ENCODE results near the gene CNKSR3.

CNKSR3 gene

GRCh38 chr6:154447954-154448353 lies 62.5 kb downstream of the CNKSR3 start:
- Histone ChIP-seq H3K4me1 (ENCODE audit: control insufficient read depth, insufficient read depth, low read length) (no peaks in the 10 kb centered on the region; the same call in 1 of the 2 replicates), H3K9me3 (ENCODE audit: control insufficient read depth, insufficient read depth, low read depth, low read length) (no peaks in the 10 kb centered on the region), H3K27me3 (ENCODE audit: control insufficient read depth, insufficient read depth, low read length) (no peaks in the 10 kb centered on the region), H3K4me3 (ENCODE audit: low read depth, low read length) (no peak overlapping the region), H3K36me3 (ENCODE audit: control insufficient read depth, insufficient read depth, low read length) (0 out of 2 replicates have a peak, but pooled peaks cover 3% of the 10 kb centered on the region), H3K9ac (ENCODE audit: low read length) (no peak overlapping the region), H3K27ac (ENCODE audit: low read depth, low read length) (no peak overlapping the region)

- no peak overlapping the region for H3K27ac ChIP-seq (ENCODE audit: low read depth, low read length)
- no peaks in the 10 kb centered on the region for H3K27me3 ChIP-seq (ENCODE audit: control insufficient read depth, insufficient read depth, low read length)
- H3K4me1 ChIP-seq (ENCODE audit: control insufficient read depth, insufficient read depth, low read length) = no peaks in the 10 kb centered on the region; the same call in 1 of the 2 replicates
- H3K9me3 ChIP-seq (ENCODE audit: control insufficient read depth, insufficient read depth, low read depth, low read length) = no peaks in the 10 kb centered on the region
- H3K36me3 ChIP-seq (ENCODE audit: control insufficient read depth, insufficient read depth, low read length) = 0 out of 2 replicates have a peak, but pooled peaks cover 4% of the 10 kb centered on the region
- H3K9ac ChIP-seq (ENCODE audit: low read length) = no peak overlapping the region
- H3K4me3 ChIP-seq (ENCODE audit: low read depth, low read length) = no peak overlapping the region
Measured at GRCh38 chr6:154446984-154447383, 63.5 kb downstream of the CNKSR3 start.

GRCh38 chr6:154445417-154445816 lies 65.1 kb downstream of the CNKSR3 start:
- Histone ChIP-seq H3K27ac (ENCODE audit: low read depth, low read length) (no peak overlapping the region), H3K4me3 (ENCODE audit: low read depth, low read length) (no peak overlapping the region)

GRCh38 chr6:154441995-154442310 lies 68.5 kb downstream of the CNKSR3 start:
- Histone ChIP-seq H3K4me3 (ENCODE audit: low read depth, low read length) (no peak overlapping the region), H3K36me3 (ENCODE audit: control insufficient read depth, insufficient read depth, low read length) (peaks cover 6% of the 10 kb centered on the region; the same call in 1 of the 2 replicates), H3K27ac (ENCODE audit: low read depth, low read length) (no peak overlapping the region), H3K4me1 (ENCODE audit: control insufficient read depth, insufficient read depth, low read length) (no peaks in the 10 kb centered on the region), H3K9ac (ENCODE audit: low read length) (no peak overlapping the region), H3K9me3 (ENCODE audit: control insufficient read depth, insufficient read depth, low read depth, low read length) (no peaks in the 10 kb centered on the region), H3K27me3 (ENCODE audit: control insufficient read depth, insufficient read depth, low read length) (no peaks in the 10 kb centered on the region)

More at GRCh38 chr6:154445417-154445816, 65.1 kb downstream of the CNKSR3 start:
- peaks cover 8% of the 10 kb centered on the region; the same call in 1 of the 2 replicates for H3K36me3 ChIP-seq (ENCODE audit: control insufficient read depth, insufficient read depth, low read length)
- no peaks in the 10 kb centered on the region for H3K9me3 ChIP-seq (ENCODE audit: control insufficient read depth, insufficient read depth, low read depth, low read length)
- H3K4me1 ChIP-seq (ENCODE audit: control insufficient read depth, insufficient read depth, low read length) = no peaks in the 10 kb centered on the region; the same call in 1 of the 2 replicates
- no peak overlapping the region for H3K9ac ChIP-seq (ENCODE audit: low read length)
- H3K27me3 ChIP-seq (ENCODE audit: control insufficient read depth, insufficient read depth, low read length) = no peaks in the 10 kb centered on the region

- no peaks in the 10 kb centered on the region for H3K4me1 ChIP-seq (ENCODE audit: control insufficient read depth, insufficient read depth, low read length)
- no peak overlapping the region for H3K27ac ChIP-seq (ENCODE audit: low read depth, low read length)
- H3K4me3 ChIP-seq (ENCODE audit: low read depth, low read length) = no peak overlapping the region
- no peaks in the 10 kb centered on the region for H3K27me3 ChIP-seq (ENCODE audit: control insufficient read depth, insufficient read depth, low read length)
- no peaks in the 10 kb centered on the region for H3K9me3 ChIP-seq (ENCODE audit: control insufficient read depth, insufficient read depth, low read depth, low read length)
- peaks cover 6% of the 10 kb centered on the region; the same call in 1 of the 2 replicates for H3K36me3 ChIP-seq (ENCODE audit: control insufficient read depth, insufficient read depth, low read length)
- no peak overlapping the region for H3K9ac ChIP-seq (ENCODE audit: low read length)
Measured at GRCh38 chr6:154440422-154441043, 70.0 kb downstream of the CNKSR3 start.

GRCh38 chr6:154440022-154440421 lies 70.5 kb downstream of the CNKSR3 start:
- Histone ChIP-seq H3K9ac (ENCODE audit: low read length) (no peak overlapping the region), H3K4me1 (ENCODE audit: control insufficient read depth, insufficient read depth, low read length) (no peaks in the 10 kb centered on the region), H3K27me3 (ENCODE audit: control insufficient read depth, insufficient read depth, low read length) (no peaks in the 10 kb centered on the region), H3K9me3 (ENCODE audit: control insufficient read depth, insufficient read depth, low read depth, low read length) (no peaks in the 10 kb centered on the region), H3K27ac (ENCODE audit: low read depth, low read length) (no peak overlapping the region), H3K36me3 (ENCODE audit: control insufficient read depth, insufficient read depth, low read length) (peaks cover 6% of the 10 kb centered on the region; the same call in 1 of the 2 replicates), H3K4me3 (ENCODE audit: low read depth, low read length) (no peak overlapping the region)

GRCh38 chr6:154438882-154439415 lies 71.5 kb downstream of the CNKSR3 start:
- Histone ChIP-seq H3K9ac (ENCODE audit: low read length) (no peak overlapping the region), H3K36me3 (ENCODE audit: control insufficient read depth, insufficient read depth, low read length) (peaks cover 6% of the 10 kb centered on the region; the same call in 1 of the 2 replicates), H3K9me3 (ENCODE audit: control insufficient read depth, insufficient read depth, low read depth, low read length) (no peaks in the 10 kb centered on the region), H3K4me1 (ENCODE audit: control insufficient read depth, insufficient read depth, low read length) (peaks cover under 1% of the 10 kb centered on the region; the same call in 1 of the 2 replicates), H3K27ac (ENCODE audit: low read depth, low read length) (no peak overlapping the region), H3K27me3 (ENCODE audit: control insufficient read depth, insufficient read depth, low read length) (no peaks in the 10 kb centered on the region), H3K4me3 (ENCODE audit: low read depth, low read length) (no peak overlapping the region)

GRCh38 chr6:154435400-154435945 lies 75.0 kb downstream of the CNKSR3 start:
- peaks cover 8% of the 10 kb centered on the region; the same call in 1 of the 2 replicates for H3K4me1 ChIP-seq (ENCODE audit: control insufficient read depth, insufficient read depth, low read length)
- no peaks in the 10 kb centered on the region for H3K27me3 ChIP-seq (ENCODE audit: control insufficient read depth, insufficient read depth, low read length)
- no peak overlapping the region for H3K4me3 ChIP-seq (ENCODE audit: low read depth, low read length)
- no peak overlapping the region for H3K9ac ChIP-seq (ENCODE audit: low read length)
- no peak overlapping the region for H3K27ac ChIP-seq (ENCODE audit: low read depth, low read length)
- peaks cover 4% of the 10 kb centered on the region; the same call in 1 of the 2 replicates for H3K9me3 ChIP-seq (ENCODE audit: control insufficient read depth, insufficient read depth, low read depth, low read length)
- peaks cover 5% of the 10 kb centered on the region; the same call in 1 of the 2 replicates for H3K36me3 ChIP-seq (ENCODE audit: control insufficient read depth, insufficient read depth, low read length)

GRCh38 chr6:154434662-154435061 lies 75.8 kb downstream of the CNKSR3 start:
- peaks cover 4% of the 10 kb centered on the region; the same call in 1 of the 2 replicates for H3K36me3 ChIP-seq (ENCODE audit: control insufficient read depth, insufficient read depth, low read length)
- no peaks in the 10 kb centered on the region for H3K27me3 ChIP-seq (ENCODE audit: control insufficient read depth, insufficient read depth, low read length)
- H3K9ac ChIP-seq (ENCODE audit: low read length) = no peak overlapping the region
- no peak overlapping the region for H3K27ac ChIP-seq (ENCODE audit: low read depth, low read length)
- no peak overlapping the region for H3K4me3 ChIP-seq (ENCODE audit: low read depth, low read length)
- peaks cover 8% of the 10 kb centered on the region; the same call in 1 of the 2 replicates for H3K4me1 ChIP-seq (ENCODE audit: control insufficient read depth, insufficient read depth, low read length)
- peaks cover 4% of the 10 kb centered on the region; the same call in 1 of the 2 replicates for H3K9me3 ChIP-seq (ENCODE audit: control insufficient read depth, insufficient read depth, low read depth, low read length)

GRCh38 chr6:154433477-154434241 lies 76.8 kb downstream of the CNKSR3 start:
- Histone ChIP-seq H3K27ac (ENCODE audit: low read depth, low read length) (no peak overlapping the region; the same call in 1 of the 2 replicates), H3K27me3 (ENCODE audit: control insufficient read depth, insufficient read depth, low read length) (no peaks in the 10 kb centered on the region), H3K36me3 (ENCODE audit: control insufficient read depth, insufficient read depth, low read length) (peaks cover 4% of the 10 kb centered on the region; the same call in 1 of the 2 replicates), H3K4me3 (ENCODE audit: low read depth, low read length) (no peak overlapping the region), H3K9ac (ENCODE audit: low read length) (no peak overlapping the region), H3K4me1 (ENCODE audit: control insufficient read depth, insufficient read depth, low read length) (peaks cover 8% of the 10 kb centered on the region; the same call in 1 of the 2 replicates), H3K9me3 (ENCODE audit: control insufficient read depth, insufficient read depth, low read depth, low read length) (peaks cover 4% of the 10 kb centered on the region; the same call in 1 of the 2 replicates)
